ENCODE measurements around the gene TMC6.

The TMC6 gene

DNA sequence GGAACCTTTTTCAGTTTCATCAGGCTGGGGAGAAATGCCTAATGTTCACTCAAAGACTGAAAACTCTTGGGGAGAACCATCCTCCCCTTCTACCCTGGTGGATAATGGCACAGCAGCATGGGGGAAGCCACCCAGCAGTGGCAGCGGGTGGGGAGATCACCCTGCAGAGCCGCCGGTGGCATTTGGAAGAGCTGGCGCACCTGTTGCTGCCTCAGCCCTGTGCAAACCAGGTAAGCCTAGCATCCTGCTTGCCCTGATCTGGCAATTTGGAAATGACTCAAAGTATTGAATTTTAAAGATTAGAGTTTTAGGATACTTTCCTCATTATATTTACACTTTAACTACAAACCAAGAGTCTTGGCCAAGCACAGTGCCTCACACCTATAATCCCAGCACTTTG, 63.8 kb downstream of the TMC6 start:
- DNase-seq = no peak

- DNase-seq = no peak
Observed at GRCh38 chr17:78063489-78063888, 65.1 kb downstream of the TMC6 start.

DNA sequence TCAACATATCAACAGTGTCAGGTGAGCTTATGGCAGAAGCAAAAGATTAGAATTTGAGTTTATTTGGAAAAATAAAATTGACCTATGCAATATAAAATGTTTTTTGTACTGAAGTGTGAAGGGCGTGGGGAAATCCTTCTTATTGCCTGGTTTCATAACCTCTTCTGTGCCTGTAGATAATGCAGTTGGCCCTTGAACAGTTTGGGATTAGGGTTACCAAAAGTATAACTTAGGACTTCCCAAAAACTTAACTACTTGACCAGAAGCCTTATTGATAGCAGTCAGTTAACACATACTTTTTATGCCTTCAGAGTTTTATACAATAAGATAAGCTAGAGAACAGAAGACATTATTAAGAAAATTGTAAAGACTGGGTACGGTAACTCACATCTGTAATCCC, 66.0 kb downstream of the TMC6 start:
- DNase-seq = no peak
